Adrenal gland (tissue), 5 donors: ENCODE measurements around the gene MAP3K7CL.

Source experiments
- POLR2A ChIP-seq, 2 donors: fragments of 450-650 bp; IDR thresholded peaks; one replicate each; pipeline ENCODE4 v1.6.1; 2017; ENCODE audit warnings: antibody characterized with exemption in 2 of 2, mild to moderate bottlenecking in 2 of 2, moderate library complexity in 1 of 2
- TF ChIP-seq, protein P1 (sequence below), 6 experiments: fragments of 450-650 bp in 4 of 6; fragments of 200-600 bp in 2 of 6; sonication (generic) in 1 of 6; IDR thresholded peaks; 1 replicate in 5 of 6; 2 replicates in 1 of 6; pipeline versions ENCODE4 v1.5.1 to v1.8.0; 2016 to 2021; ENCODE audit warnings: antibody characterized with exemption in 6 of 6, mild to moderate bottlenecking in 2 of 6, moderate library complexity in 1 of 6
- donor health status: DM: no; HTN: no; CAD: no.

DNA sequence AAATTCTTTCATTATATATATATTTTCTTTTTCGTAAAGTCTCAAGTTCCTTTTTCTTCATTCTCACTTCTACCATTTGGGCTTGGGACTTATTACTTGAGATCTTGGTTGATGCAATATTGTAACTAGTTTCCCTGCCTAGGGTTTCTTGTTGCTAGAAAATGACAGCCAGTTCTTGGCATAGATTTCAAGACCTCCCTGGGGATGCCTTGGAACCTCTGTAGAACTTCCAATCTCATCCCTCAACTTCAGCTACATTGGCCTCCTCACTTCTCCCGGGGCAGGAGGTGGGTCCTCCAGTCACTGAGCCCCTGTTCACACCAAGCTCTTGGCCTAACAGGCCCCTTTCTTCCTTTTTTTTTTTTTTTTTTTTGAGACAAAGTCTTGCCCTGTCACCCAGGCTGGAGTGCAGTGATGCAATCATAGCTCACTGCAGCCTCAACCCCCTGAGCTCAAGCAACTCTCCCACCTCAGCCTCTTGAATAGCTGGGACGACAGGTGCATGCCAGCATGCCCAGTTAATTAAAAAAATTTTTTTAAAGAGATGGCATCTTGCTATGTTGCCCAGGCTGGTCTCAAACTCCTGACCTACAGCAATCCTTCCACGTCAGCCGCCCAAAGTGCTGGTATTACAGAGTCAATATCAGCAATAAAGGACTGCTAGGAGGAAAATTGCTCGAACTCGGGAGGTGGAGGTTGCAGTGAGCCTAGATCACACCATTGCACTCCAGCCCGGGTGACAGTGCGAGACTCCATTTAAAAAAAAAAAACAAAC, 33.1 kb downstream of the MAP3K7CL start:
- TF ChIP-seq, protein P1, sequence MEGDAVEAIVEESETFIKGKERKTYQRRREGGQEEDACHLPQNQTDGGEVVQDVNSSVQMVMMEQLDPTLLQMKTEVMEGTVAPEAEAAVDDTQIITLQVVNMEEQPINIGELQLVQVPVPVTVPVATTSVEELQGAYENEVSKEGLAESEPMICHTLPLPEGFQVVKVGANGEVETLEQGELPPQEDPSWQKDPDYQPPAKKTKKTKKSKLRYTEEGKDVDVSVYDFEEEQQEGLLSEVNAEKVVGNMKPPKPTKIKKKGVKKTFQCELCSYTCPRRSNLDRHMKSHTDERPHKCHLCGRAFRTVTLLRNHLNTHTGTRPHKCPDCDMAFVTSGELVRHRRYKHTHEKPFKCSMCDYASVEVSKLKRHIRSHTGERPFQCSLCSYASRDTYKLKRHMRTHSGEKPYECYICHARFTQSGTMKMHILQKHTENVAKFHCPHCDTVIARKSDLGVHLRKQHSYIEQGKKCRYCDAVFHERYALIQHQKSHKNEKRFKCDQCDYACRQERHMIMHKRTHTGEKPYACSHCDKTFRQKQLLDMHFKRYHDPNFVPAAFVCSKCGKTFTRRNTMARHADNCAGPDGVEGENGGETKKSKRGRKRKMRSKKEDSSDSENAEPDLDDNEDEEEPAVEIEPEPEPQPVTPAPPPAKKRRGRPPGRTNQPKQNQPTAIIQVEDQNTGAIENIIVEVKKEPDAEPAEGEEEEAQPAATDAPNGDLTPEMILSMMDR (IDR thresholded peaks at IDR 0.05), result no peak
- no peak for TF ChIP-seq POLR2A (IDR thresholded peaks at IDR 0.05)
